Tibial nerve (tissue), 3 donors: ENCODE measurements around the gene CRYBG1.

ENCODE experiments used
- POLR2A ChIP-seq, 2 donors: fragments of 450-650 bp; IDR thresholded peaks; one replicate each; pipeline ENCODE4 v1.6.1; 2017; ENCODE audit warnings: antibody characterized with exemption in 2 of 2, mild to moderate bottlenecking in 2 of 2, moderate library complexity in 2 of 2
- TF ChIP-seq, protein P1 (sequence below), 5 experiments: fragments of 200-600 bp in 3 of 5; fragments of 450-650 bp in 2 of 5; sonication (generic) in 3 of 5; IDR thresholded peaks; one replicate each; pipeline ENCODE4 v1.5.1; 2016 to 2019; ENCODE audit warnings: antibody characterized with exemption in 5 of 5, mild to moderate bottlenecking in 3 of 5, moderate library complexity in 2 of 5

DNA sequence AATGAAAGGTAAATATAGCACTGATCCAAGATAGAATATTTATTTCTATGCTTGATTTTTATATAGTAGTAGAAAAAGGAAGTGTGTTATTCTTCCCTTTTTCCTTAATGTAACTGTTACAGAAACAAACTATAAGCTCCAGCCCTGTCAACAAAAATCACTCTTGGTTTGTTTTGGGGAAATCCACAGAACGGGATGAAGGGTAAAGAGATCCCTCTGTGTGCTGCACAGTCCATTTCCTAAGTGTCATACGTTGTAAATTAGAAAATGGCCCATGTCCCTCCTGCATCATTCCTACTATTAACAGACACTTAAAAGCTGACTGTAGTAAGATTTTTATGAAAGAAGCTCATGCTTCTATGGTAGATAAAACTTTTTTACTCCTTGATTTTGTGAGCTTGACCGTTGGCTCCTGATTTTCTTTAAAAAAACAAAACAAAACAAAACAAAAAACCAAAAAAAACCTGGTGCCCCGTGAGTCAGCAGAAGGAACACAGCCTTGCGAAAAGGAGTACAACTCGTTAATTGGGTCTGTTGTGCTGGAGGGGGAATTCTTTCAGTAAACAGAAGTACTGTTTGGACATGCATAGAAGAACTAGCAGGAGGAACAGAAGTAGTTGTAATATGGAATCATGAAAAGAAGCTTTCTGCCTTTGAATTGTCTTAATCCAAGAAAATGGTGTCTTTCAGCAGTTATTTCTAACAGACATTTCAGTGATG lies 201.3 kb downstream of the CRYBG1 start:
- TF ChIP-seq, protein P1, sequence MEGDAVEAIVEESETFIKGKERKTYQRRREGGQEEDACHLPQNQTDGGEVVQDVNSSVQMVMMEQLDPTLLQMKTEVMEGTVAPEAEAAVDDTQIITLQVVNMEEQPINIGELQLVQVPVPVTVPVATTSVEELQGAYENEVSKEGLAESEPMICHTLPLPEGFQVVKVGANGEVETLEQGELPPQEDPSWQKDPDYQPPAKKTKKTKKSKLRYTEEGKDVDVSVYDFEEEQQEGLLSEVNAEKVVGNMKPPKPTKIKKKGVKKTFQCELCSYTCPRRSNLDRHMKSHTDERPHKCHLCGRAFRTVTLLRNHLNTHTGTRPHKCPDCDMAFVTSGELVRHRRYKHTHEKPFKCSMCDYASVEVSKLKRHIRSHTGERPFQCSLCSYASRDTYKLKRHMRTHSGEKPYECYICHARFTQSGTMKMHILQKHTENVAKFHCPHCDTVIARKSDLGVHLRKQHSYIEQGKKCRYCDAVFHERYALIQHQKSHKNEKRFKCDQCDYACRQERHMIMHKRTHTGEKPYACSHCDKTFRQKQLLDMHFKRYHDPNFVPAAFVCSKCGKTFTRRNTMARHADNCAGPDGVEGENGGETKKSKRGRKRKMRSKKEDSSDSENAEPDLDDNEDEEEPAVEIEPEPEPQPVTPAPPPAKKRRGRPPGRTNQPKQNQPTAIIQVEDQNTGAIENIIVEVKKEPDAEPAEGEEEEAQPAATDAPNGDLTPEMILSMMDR (IDR thresholded peaks at IDR 0.05), result no peak
- no peak for TF ChIP-seq POLR2A (IDR thresholded peaks at IDR 0.05)
